DOHH2 (cell line): ENCODE results near the gene MRFAP1.

Experiments used
- CTCF ChIP-seq: fragments of 200-600 bp; sonication (generic); IDR thresholded peaks from one replicate; pipeline ENCODE4 v1.5.1; 2014; ENCODE audit warnings: antibody characterized with exemption, mild to moderate bottlenecking, low read depth, low read length; ENCODE audit not compliant: poor library complexity, severe bottlenecking
- EZH2phosphoT487 ChIP-seq: fragments of 200-600 bp; sonication (generic); IDR thresholded peaks from 2 replicates; pipeline ENCODE4 v1.6.1; 2017; ENCODE audit warnings: borderline replicate concordance, mild to moderate bottlenecking, antibody characterized with exemption, low read length, moderate library complexity, mixed read lengths

- TF ChIP-seq CTCF (no peak), EZH2phosphoT487 (no peak)
Observed at GRCh38 chr4:6655924-6656323, 15.4 kb downstream of the MRFAP1 start.
